ENCODE results near the gene CREB5.

The CREB5 gene

GRCh38 chr7:28554802-28555471 is 142.6 kb downstream of the CREB5 start:
- no peak for DNase-seq

GRCh38 chr7:28556025-28556424 is 143.7 kb downstream of the CREB5 start:
- DNase-seq, result no peak

- DNase-seq, result no peak
Measured at GRCh38 chr7:28556671-28557070, 144.4 kb downstream of the CREB5 start.

GRCh38 chr7:28558236-28558635 is 145.9 kb downstream of the CREB5 start:
- no peak for DNase-seq

GRCh38 chr7:28560767-28561166 is 148.4 kb downstream of the CREB5 start:
- DNase-seq, result no peak

- no peak for DNase-seq
Measured at GRCh38 chr7:28564033-28564432, 151.7 kb downstream of the CREB5 start.

GRCh38 chr7:28564755-28565374 is 152.5 kb downstream of the CREB5 start:
- no peak for DNase-seq

- no peak for DNase-seq
Measured at GRCh38 chr7:28565980-28566379, 153.7 kb downstream of the CREB5 start.

GRCh38 chr7:28570113-28570969 is 158.0 kb downstream of the CREB5 start:
- DNase-seq, result no peak

- no peak for DNase-seq
Measured at GRCh38 chr7:28570970-28571288, 158.6 kb downstream of the CREB5 start.

GRCh38 chr7:28571405-28571804 is 159.1 kb downstream of the CREB5 start:
- no peak for DNase-seq

- DNase-seq, result no peak
Measured at GRCh38 chr7:28572321-28573058, 160.2 kb downstream of the CREB5 start.

- no peak for DNase-seq
Measured at GRCh38 chr7:28573059-28573553, 160.8 kb downstream of the CREB5 start.

- no peak for DNase-seq
Measured at GRCh38 chr7:28573651-28574301, 161.5 kb downstream of the CREB5 start.

GRCh38 chr7:28575241-28575643 is 162.9 kb downstream of the CREB5 start:
- no peak for DNase-seq

- no peak for DNase-seq
Measured at GRCh38 chr7:28576656-28577055, 164.3 kb downstream of the CREB5 start.

GRCh38 chr7:28579571-28579970 is 167.3 kb downstream of the CREB5 start:
- DNase-seq, result no peak

- DNase-seq, result no peak
Measured at GRCh38 chr7:28580665-28581064, 168.3 kb downstream of the CREB5 start.

GRCh38 chr7:28581351-28581750 is 169.0 kb downstream of the CREB5 start:
- DNase-seq, result no peak

- no peak for DNase-seq
Measured at GRCh38 chr7:28582226-28582625, 169.9 kb downstream of the CREB5 start.

- no peak for DNase-seq
Measured at GRCh38 chr7:28584235-28584634, 171.9 kb downstream of the CREB5 start.

GRCh38 chr7:28586736-28587135 is 174.4 kb downstream of the CREB5 start:
- no peak for DNase-seq

- no peak for DNase-seq
Measured at GRCh38 chr7:28587211-28587610, 174.9 kb downstream of the CREB5 start.

All from activated gamma-delta T cell treated with Interleukin-2 at 50 U/mL for 16 hours (primary cell).